GM13977 (cell line): ENCODE measurements around the gene INPP5D.

ENCODE experiments used
- DNase-seq: peaks from one replicate; pipeline ENCODE4 v3.0.0; 2012; ENCODE audit warnings: low spot score
- CTCF ChIP-seq: IDR thresholded peaks from 2 replicates; pipeline ENCODE4 v1.5.1; 2012; ENCODE audit warnings: mild to moderate bottlenecking, control low read depth; ENCODE audit not compliant: insufficient read depth; ENCODE audit errors: extremely low read depth, missing control alignments
- in situ Hi-C: fragments of 300-500 bp; cut with MboI; formaldehyde crosslinking; loops from one replicate; pipeline ENCODE4 v1.12.0; 2022; ENCODE audit warnings: low sequenced_read_pairs, low pct_unique_long_range_greater_than_20kb, mixed read lengths, inconsistent platforms; ENCODE audit not compliant: unreplicated experiment

The INPP5D gene

GRCh38 chr2:233060980-233061590 lies 943 bp downstream of the INPP5D start:
- in situ Hi-C loops = no loop called here
- TF ChIP-seq CTCF = no peak
- DNase-seq = peak; percentile 81

GRCh38 chr2:233061591-233062450 lies 1.7 kb downstream of the INPP5D start:
- in situ Hi-C loops = no loop called here
- peak; percentile 66 for DNase-seq
- peak; percentile 42 for TF ChIP-seq CTCF

GRCh38 chr2:233062451-233062850 lies 2.3 kb downstream of the INPP5D start:
- in situ Hi-C loops = no loop called here
- no peak for DNase-seq
- TF ChIP-seq CTCF = no peak

GRCh38 chr2:233062946-233063268 lies 2.8 kb downstream of the INPP5D start:
- in situ Hi-C loops = no loop called here
- TF ChIP-seq CTCF = no peak
- DNase-seq = no peak

GRCh38 chr2:233063269-233063975 lies 3.3 kb downstream of the INPP5D start:
- in situ Hi-C loops = no loop called here

More at GRCh38 chr2:233063269-233063975, 3.3 kb downstream of the INPP5D start:
- peak; percentile 62 for DNase-seq
- peak; percentile 39 for TF ChIP-seq CTCF
